GM18870 (cell line): ENCODE data around the gene SKIDA1.

Experiments
- ATAC-seq: cut with Tn5 transposase; IDR thresholded peaks from one replicate; pipeline ENCODE4 v1.9.1; 2021; ENCODE audit warnings: moderate library complexity; ENCODE audit not compliant: unreplicated experiment

Gene SKIDA1

GRCh38 chr10:21502348-21502740 is 23.1 kb downstream of the SKIDA1 start:
- ATAC-seq, result no peak

GRCh38 chr10:21501731-21502347 is 23.6 kb downstream of the SKIDA1 start:
- no peak for ATAC-seq

- no peak for ATAC-seq
Measured at GRCh38 chr10:21501091-21501490, 24.4 kb downstream of the SKIDA1 start.

- ATAC-seq, result no peak
Measured at GRCh38 chr10:21500578-21500910, 24.9 kb downstream of the SKIDA1 start.

- ATAC-seq, result no peak
Measured at GRCh38 chr10:21499701-21500577, 25.5 kb downstream of the SKIDA1 start.

- no peak for ATAC-seq
Measured at GRCh38 chr10:21498986-21499385, 26.5 kb downstream of the SKIDA1 start.

GRCh38 chr10:21498377-21498776 is 27.1 kb downstream of the SKIDA1 start:
- no peak for ATAC-seq

GRCh38 chr10:21497177-21497807 is 28.2 kb downstream of the SKIDA1 start:
- ATAC-seq, result no peak

GRCh38 chr10:21496343-21497176 is 28.9 kb downstream of the SKIDA1 start:
- no peak for ATAC-seq

- peak; percentile 45 for ATAC-seq
Measured at GRCh38 chr10:21495752-21496342, 29.6 kb downstream of the SKIDA1 start.

GRCh38 chr10:21495002-21495751 is 30.3 kb downstream of the SKIDA1 start:
- peak; percentile 6 for ATAC-seq

- no peak for ATAC-seq
Measured at GRCh38 chr10:21494191-21495001, 31.1 kb downstream of the SKIDA1 start.

- no peak for ATAC-seq
Measured at GRCh38 chr10:21493784-21494183, 31.7 kb downstream of the SKIDA1 start.

- no peak for ATAC-seq
Measured at GRCh38 chr10:21492421-21492820, 33.1 kb downstream of the SKIDA1 start.

GRCh38 chr10:21490711-21491105 is 34.8 kb downstream of the SKIDA1 start:
- no peak for ATAC-seq

GRCh38 chr10:21490028-21490710 is 35.3 kb downstream of the SKIDA1 start:
- no peak for ATAC-seq

GRCh38 chr10:21488957-21489446 is 36.5 kb downstream of the SKIDA1 start:
- no peak for ATAC-seq

GRCh38 chr10:21488246-21488956 is 37.1 kb downstream of the SKIDA1 start:
- ATAC-seq, result no peak
